IMR-90 (cell line): ENCODE data around the gene SELENOS. TPM values are rescaled to one million over a fixed set of nuclear protein-coding genes. Genes with fewer than 3 reads are reported as not detected.

Experiments
- RCOR1 ChIP-seq: IDR thresholded peaks from 2 replicates; pipeline ENCODE4 v1.6.1; 2012; ENCODE audit warnings: mild to moderate bottlenecking, low read length, improper control_type of control experiment; ENCODE audit not compliant: insufficient replicate concordance
- RFX5 ChIP-seq: IDR thresholded peaks from 2 replicates; pipeline ENCODE4 v1.8.0; 2012; ENCODE audit warnings: low read depth, mild to moderate bottlenecking, low read length, moderate library complexity
- USF2 ChIP-seq: fragments of 150-350 bp; IDR thresholded peaks from 2 replicates; pipeline ENCODE4 v1.6.1; 2017; ENCODE audit warnings: mild to moderate bottlenecking, antibody characterized with exemption, low read length, low read depth
- polyA plus RNA-seq, 3 experiments: library from polyadenylated mRNA; depleted of rRNA; stranded (reverse); fragments of >200 nt; gene quantifications; 2 replicates each; pipeline ENCODE4 v1.2.3, GENCODE V29; 2012; ENCODE audit warnings: low replicate concordance in 1 of 3
- total RNA-seq: library from RNA; depleted of rRNA; stranded (reverse); fragments of >200 nt; gene quantifications from 2 replicates; pipeline ENCODE4 v1.2.3, GENCODE V29; 2012

SELENOS gene
- total and polyA plus RNA-seq, 2 of the 4 experiments (the other 2 are of a cell fraction): 39.8 to 77.1 TPM

GRCh38 chr15:101251830-101252820 lies 25.2 kb downstream of the SELENOS start, which contains the start of gene CHSY1 (continued):
- TF ChIP-seq RCOR1 (no peak), USF2 (peak; percentile 92), RFX5 (no peak)
